ENCODE measurements around the gene TMEM40.
A peak's percentile ranks its signal among the peaks of the same experiment; 100 is the strongest.
"Not testable (repeated sequence)": the region's sequence is repeated elsewhere in the genome, so short reads cannot be mapped to it uniquely, and the experiment has no call there.

The TMEM40 gene

DNA sequence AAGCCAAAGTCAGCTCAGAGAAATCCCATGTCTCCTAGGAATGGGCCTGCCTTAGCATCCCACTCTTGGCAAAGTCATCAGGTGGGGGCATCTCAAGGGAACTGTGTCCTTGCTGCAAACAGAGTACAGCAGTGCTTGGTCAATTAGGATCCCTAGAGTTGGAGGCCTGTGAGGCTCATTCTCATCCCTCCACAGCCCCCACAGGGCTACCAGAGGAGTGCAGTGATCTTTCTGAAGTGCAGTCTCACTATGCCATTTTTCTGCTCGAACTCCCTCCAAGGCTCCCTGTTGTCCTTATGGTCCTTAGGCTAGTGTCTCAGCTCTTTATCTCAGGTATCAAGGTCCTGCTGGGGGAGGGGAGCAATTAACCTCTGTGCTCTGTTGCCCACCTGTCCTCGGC, 31.1 kb downstream of the TMEM40 start:
- no peaks in the 10 kb centered on the region for H3K36me3 ChIP-seq (ENCODE audit: control insufficient read depth in 2 of 2, insufficient read depth in 1 of 2, low read length in 2 of 2)
- ChIA-PET CTCF (interaction anchor here (0.6 kb wide), 1 partner anchor 14 kb away, joined by 7 read pairs; no protein-coding TSS in a partner anchor), POLR2A (no interaction called here)
- H3K4me1 ChIP-seq (ENCODE audit: control insufficient read depth, insufficient read depth, low read length), result no peaks in the 10 kb centered on the region
- H3K27ac ChIP-seq (ENCODE audit: extremely low read depth, low read depth, low read length), result no peak overlapping the region
- no peak overlapping the region for H3K4me3 ChIP-seq (ENCODE audit: low read depth, low read length)
- no peak for TF ChIP-seq ZNF658 (tag by site-specific recombination; IDR thresholded peaks at IDR 0.05)
- no peak for TF ChIP-seq ZXDB (tag by site-specific recombination; IDR thresholded peaks at IDR 0.05)
- H3K9me3 ChIP-seq (ENCODE audit: control insufficient read depth, insufficient read depth, low read depth, low read length), result no peaks in the 10 kb centered on the region

DNA sequence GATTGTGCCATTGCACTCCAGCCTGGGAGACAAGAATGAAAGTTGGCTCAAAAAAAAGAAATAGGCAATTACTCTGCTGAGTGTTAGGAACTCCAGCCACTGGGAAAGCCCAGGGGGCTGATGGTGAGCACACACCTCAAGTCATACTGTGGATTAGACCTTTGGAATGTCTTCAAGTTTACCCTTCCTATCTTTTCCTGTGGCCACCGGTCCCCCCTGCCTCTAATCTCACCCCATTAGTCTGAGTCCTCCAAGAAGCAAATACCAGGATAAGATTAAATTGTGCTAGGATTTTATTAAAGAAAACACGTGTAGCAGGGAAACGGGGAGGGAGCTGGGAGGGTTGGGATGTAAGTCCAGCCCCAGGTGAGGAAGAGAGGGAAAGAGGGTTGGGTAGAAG, 31.6 kb downstream of the TMEM40 start:
- POLR2A ChIA-PET, result no interaction called here
- no peaks in the 10 kb centered on the region for H3K4me1 ChIP-seq (ENCODE audit: control insufficient read depth, insufficient read depth, low read length)
- H3K4me3 ChIP-seq (ENCODE audit: low read depth, low read length), result no peak overlapping the region
- H3K9me3 ChIP-seq (ENCODE audit: control insufficient read depth, insufficient read depth, low read depth, low read length), result no peaks in the 10 kb centered on the region
- no peak overlapping the region for H3K27ac ChIP-seq (ENCODE audit: extremely low read depth, low read depth, low read length)
- H3K36me3 ChIP-seq (ENCODE audit: control insufficient read depth in 2 of 2, insufficient read depth in 1 of 2, low read length in 2 of 2), result no peaks in the 10 kb centered on the region
- CTCF ChIA-PET, result no interaction called here
- TF ChIP-seq, protein P1, sequence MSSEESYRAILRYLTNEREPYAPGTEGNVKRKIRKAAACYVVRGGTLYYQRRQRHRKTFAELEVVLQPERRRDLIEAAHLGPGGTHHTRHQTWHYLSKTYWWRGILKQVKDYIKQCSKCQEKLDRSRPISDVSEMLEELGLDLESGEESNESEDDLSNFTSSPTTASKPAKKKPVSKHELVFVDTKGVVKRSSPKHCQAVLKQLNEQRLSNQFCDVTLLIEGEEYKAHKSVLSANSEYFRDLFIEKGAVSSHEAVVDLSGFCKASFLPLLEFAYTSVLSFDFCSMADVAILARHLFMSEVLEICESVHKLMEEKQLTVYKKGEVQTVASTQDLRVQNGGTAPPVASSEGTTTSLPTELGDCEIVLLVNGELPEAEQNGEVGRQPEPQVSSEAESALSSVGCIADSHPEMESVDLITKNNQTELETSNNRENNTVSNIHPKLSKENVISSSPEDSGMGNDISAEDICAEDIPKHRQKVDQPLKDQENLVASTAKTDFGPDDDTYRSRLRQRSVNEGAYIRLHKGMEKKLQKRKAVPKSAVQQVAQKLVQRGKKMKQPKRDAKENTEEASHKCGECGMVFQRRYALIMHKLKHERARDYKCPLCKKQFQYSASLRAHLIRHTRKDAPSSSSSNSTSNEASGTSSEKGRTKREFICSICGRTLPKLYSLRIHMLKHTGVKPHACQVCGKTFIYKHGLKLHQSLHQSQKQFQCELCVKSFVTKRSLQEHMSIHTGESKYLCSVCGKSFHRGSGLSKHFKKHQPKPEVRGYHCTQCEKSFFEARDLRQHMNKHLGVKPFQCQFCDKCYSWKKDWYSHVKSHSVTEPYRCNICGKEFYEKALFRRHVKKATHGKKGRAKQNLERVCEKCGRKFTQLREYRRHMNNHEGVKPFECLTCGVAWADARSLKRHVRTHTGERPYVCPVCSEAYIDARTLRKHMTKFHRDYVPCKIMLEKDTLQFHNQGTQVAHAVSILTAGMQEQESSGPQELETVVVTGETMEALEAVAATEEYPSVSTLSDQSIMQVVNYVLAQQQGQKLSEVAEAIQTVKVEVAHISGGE (tag by site-specific recombination; conservative IDR thresholded peaks at IDR 0.05; ENCODE audit: low read depth), result no peak
- no peak for TF ChIP-seq ZNF510 (tag by site-specific recombination; IDR thresholded peaks at IDR 0.05; ENCODE audit: insufficient replicate concordance)

DNA sequence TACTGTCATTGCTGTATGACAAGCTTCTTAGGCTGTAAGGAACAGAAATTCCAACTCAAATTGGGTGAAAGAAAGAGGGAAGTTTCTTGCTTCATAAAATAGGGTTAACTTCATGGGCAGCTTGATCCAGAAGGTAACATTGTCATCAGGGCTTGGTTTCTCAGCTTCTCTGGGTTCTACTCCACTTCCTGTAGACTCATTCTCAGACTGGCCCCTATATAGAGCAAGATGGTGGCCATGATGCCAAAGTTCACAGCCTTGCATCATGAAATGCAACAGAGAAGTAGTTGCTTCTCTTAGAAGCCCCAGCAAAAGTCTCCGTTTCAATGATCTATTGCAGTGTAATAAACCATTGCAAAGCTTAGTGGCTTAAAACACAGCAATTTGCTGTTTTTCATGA, 33.6 kb downstream of the TMEM40 start:
- TF ChIP-seq ZBTB17 (tag by site-specific recombination; IDR thresholded peaks at IDR 0.05), result 0 out of 2 replicates have a peak, but pooled peaks have one; percentile 32
- TF ChIP-seq ZNF433 (tag by site-specific recombination; IDR thresholded peaks at IDR 0.05; ENCODE audit: low read depth), result no peak
- TF ChIP-seq, protein P2, sequence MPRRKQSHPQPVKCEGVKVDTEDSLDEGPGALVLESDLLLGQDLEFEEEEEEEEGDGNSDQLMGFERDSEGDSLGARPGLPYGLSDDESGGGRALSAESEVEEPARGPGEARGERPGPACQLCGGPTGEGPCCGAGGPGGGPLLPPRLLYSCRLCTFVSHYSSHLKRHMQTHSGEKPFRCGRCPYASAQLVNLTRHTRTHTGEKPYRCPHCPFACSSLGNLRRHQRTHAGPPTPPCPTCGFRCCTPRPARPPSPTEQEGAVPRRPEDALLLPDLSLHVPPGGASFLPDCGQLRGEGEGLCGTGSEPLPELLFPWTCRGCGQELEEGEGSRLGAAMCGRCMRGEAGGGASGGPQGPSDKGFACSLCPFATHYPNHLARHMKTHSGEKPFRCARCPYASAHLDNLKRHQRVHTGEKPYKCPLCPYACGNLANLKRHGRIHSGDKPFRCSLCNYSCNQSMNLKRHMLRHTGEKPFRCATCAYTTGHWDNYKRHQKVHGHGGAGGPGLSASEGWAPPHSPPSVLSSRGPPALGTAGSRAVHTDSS (tag by site-specific recombination; IDR thresholded peaks at IDR 0.05), result no peak
- TF ChIP-seq, protein P3, sequence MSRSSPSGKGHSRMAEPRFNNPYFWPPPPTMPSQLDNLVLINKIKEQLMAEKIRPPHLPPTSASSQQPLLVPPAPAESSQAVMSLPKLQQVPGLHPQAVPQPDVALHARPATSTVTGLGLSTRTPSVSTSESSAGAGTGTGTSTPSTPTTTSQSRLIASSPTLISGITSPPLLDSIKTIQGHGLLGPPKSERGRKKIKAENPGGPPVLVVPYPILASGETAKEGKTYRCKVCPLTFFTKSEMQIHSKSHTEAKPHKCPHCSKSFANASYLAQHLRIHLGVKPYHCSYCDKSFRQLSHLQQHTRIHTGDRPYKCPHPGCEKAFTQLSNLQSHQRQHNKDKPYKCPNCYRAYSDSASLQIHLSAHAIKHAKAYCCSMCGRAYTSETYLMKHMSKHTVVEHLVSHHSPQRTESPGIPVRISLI (tag by site-specific recombination; IDR thresholded peaks at IDR 0.05), result no peak
- TF ChIP-seq ZNF621 (tag by site-specific recombination; IDR thresholded peaks at IDR 0.05), result no peak
- Histone ChIP-seq H3K36me3 (ENCODE audit: control insufficient read depth in 2 of 2, insufficient read depth in 1 of 2, low read length in 2 of 2) (no peaks in the 10 kb centered on the region), H3K4me1 (ENCODE audit: control insufficient read depth, insufficient read depth, low read length) (no peaks in the 10 kb centered on the region), H3K27ac (ENCODE audit: extremely low read depth, low read depth, low read length) (no peak overlapping the region), H3K9me3 (ENCODE audit: control insufficient read depth, insufficient read depth, low read depth, low read length) (no peaks in the 10 kb centered on the region), H3K4me3 (ENCODE audit: low read depth, low read length) (no peak overlapping the region)
- ChIA-PET CTCF (interaction anchor here (0.5 to 1.4 kb wide), 6 partner anchors 12 to 581 kb away, joined by 3 to 5 read pairs (median 4); no protein-coding TSS in a partner anchor), POLR2A (no interaction called here)

DNA sequence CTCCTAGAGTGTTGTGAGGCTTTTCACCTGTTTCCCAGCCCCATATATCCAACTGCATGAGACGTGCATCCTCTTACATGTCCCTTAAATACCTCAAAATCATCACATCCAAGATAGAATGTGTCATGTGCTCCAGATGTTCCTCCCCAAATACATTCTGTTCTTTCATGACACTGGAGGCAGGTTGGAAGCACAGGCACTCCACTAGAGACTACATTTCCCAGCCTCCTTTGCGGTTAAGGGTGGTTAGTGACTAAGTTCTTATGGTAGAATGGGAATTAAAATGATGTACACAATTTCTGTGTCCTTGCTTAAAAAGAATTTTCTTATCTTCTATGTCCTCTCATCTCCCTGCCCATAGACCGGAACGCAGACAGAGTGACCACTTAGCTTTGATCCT, 34.3 kb downstream of the TMEM40 start:
- CTCF ChIA-PET, result interaction anchor here (0.5 to 1.4 kb wide), 6 partner anchors 11 to 580 kb away, joined by 3 to 4 read pairs (median 3); no protein-coding TSS in a partner anchor
- no peak for TF ChIP-seq ZNF623 (tag by site-specific recombination; IDR thresholded peaks at IDR 0.05)
- TF ChIP-seq ZNF16 (tag by site-specific recombination; IDR thresholded peaks at IDR 0.05; ENCODE audit: low read depth), result no peak
- TF ChIP-seq ZNF335 (tag by site-specific recombination; conservative IDR thresholded peaks at IDR 0.05), result peak; percentile 34; the same call in 1 of the 2 replicates

DNA sequence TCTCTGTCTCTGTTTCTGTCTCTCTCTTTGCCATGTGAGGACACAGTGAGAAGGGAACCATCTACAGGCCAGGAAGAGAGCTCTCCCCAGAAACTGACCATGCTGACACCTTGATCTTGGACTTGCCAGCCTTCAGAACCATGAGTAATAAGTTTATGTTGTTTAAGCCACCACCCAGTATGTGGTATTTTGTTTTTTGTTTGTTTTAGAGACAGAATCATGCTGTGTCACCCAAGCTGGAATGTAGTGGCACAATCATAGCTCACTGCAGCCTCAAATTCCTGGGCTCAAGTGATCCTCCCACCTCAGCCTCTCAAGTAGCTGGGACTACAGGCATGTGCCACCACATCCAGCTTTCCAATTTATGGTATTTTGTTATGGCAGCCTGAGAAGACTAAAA, 35.7 kb downstream of the TMEM40 start:
- H3K9me3 ChIP-seq (ENCODE audit: control insufficient read depth, insufficient read depth, low read depth, low read length); H3K4me1 ChIP-seq (ENCODE audit: control insufficient read depth, insufficient read depth, low read length); H3K36me3 ChIP-seq (ENCODE audit: control insufficient read depth in 2 of 2, insufficient read depth in 1 of 2, low read length in 2 of 2); H3K27ac ChIP-seq (ENCODE audit: extremely low read depth, low read depth, low read length); POLR2A ChIA-PET; H3K4me3 ChIP-seq (ENCODE audit: low read depth, low read length): not testable (repeated sequence)
- CTCF ChIA-PET, result interaction anchor here (0.6 to 1.8 kb wide), 4 partner anchors 9 to 52 kb away, joined by 3 to 10 read pairs (median 4); no protein-coding TSS in a partner anchor

More for the DNA sequence above, 34.3 kb downstream of the TMEM40 start:
- Histone ChIP-seq H3K27ac (ENCODE audit: extremely low read depth, low read depth, low read length) (no peak overlapping the region), H3K4me3 (ENCODE audit: low read depth, low read length) (no peak overlapping the region), H3K36me3 (ENCODE audit: control insufficient read depth in 2 of 2, insufficient read depth in 1 of 2, low read length in 2 of 2) (no peaks in the 10 kb centered on the region), H3K4me1 (ENCODE audit: control insufficient read depth, insufficient read depth, low read length) (no peaks in the 10 kb centered on the region), H3K9me3 (ENCODE audit: control insufficient read depth, insufficient read depth, low read depth, low read length) (no peaks in the 10 kb centered on the region)
- POLR2A ChIA-PET, result no interaction called here

All from HEK293 (cell line).